ENCODE results near the gene CSN1S1. TPM values are rescaled to one million over a fixed set of nuclear protein-coding genes. Genes with fewer than 3 reads are reported as not detected.

CSN1S1 gene
- total and polyA plus RNA-seq, 2 of the 13 experiments (the other 11 are each of a cell fraction or from before 2014, with no cell fraction given) = not detected

GRCh38 chr4:69881173-69881773 lies 49.6 kb upstream of the CSN1S1 start (continued):
- TF ChIP-seq MED1 (CRISPR knock-in tag; IDR thresholded peaks at IDR 0.05) = peak; percentile 49
- TF ChIP-seq TEAD3 (CRISPR knock-in tag; optimal IDR thresholded peaks at IDR 0.05; ENCODE audit: borderline replicate concordance) = no peak
- no peak for TF ChIP-seq ZNF841 (CRISPR knock-in tag; IDR thresholded peaks at IDR 0.05; ENCODE audit: borderline replicate concordance)
- no peak for TF ChIP-seq ZBTB39 (CRISPR knock-in tag; IDR thresholded peaks at IDR 0.05)
- TF ChIP-seq POLR2G (IDR thresholded peaks at IDR 0.05; ENCODE audit: low read depth, low read length) = no peak
- TF ChIP-seq STAT5B (CRISPR knock-in tag; IDR thresholded peaks at IDR 0.05) = no peak
- TF ChIP-seq ZNF746 (CRISPR knock-in tag; IDR thresholded peaks at IDR 0.05) = no peak
- TF ChIP-seq TCF7 (IDR thresholded peaks at IDR 0.05; ENCODE audit: low read depth) = no peak
- TF ChIP-seq RXRB (CRISPR knock-in tag; IDR thresholded peaks at IDR 0.05; ENCODE audit: borderline replicate concordance) = peak; percentile 35; the same call in 1 of the 2 replicates
- no peak for TF ChIP-seq ZNF597 (CRISPR knock-in tag; IDR thresholded peaks at IDR 0.05)
- 0 out of 2 replicates have a peak, but pooled peaks have one; percentile 26 for TF ChIP-seq NCOA2 (CRISPR knock-in tag; IDR thresholded peaks at IDR 0.05)
- no peak for TF ChIP-seq PRDM15 (CRISPR knock-in tag; IDR thresholded peaks at IDR 0.05)
- no peak for TF ChIP-seq ZNF382 (CRISPR knock-in tag; IDR thresholded peaks at IDR 0.05; ENCODE audit: borderline replicate concordance)
- TF ChIP-seq TBX3 (IDR thresholded peaks at IDR 0.05; ENCODE audit: borderline replicate concordance) = no peak
- TF ChIP-seq ZNF639 (CRISPR knock-in tag; conservative IDR thresholded peaks at IDR 0.05) = no peak
- no peak for TF ChIP-seq HINFP (CRISPR knock-in tag; IDR thresholded peaks at IDR 0.05; ENCODE audit: low read depth)
- no peak for TF ChIP-seq ZFP1 (CRISPR knock-in tag; IDR thresholded peaks at IDR 0.05)
- no peak for TF ChIP-seq HMGXB4 (CRISPR knock-in tag; IDR thresholded peaks at IDR 0.05; ENCODE audit: borderline replicate concordance in 1 of 2, low read depth in 1 of 2)

All from HepG2 (cell line).